BE2C (cell line): Measurements from ENCODE around the gene BTRC.

ENCODE experiments used
- DNase-seq: peaks from one replicate; pipeline ENCODE4 v3.0.0-alpha.2; 2020
- H3K27me3 ChIP-seq: fragments of 250-450 bp; sonication (Bioruptor Pico); 2 replicates; pipeline ENCODE4 v1.5.1; 2020; ENCODE audit warnings: mild to moderate bottlenecking
- H3K36me3 ChIP-seq: fragments of 250-450 bp; sonication (Bioruptor Pico); 2 replicates; pipeline ENCODE4 v1.5.1; 2020; ENCODE audit warnings: mild to moderate bottlenecking
- H3K4me1 ChIP-seq: fragments of 250-450 bp; sonication (Bioruptor Pico); 2 replicates; pipeline ENCODE4 v1.5.1; 2020
- H3K4me3 ChIP-seq: 2 replicates; pipeline ENCODE4 v1.5.1; 2011; ENCODE audit warnings: low read depth, low read length
- H3K9me3 ChIP-seq: fragments of 250-450 bp; sonication (Bioruptor Pico); 2 replicates; pipeline ENCODE4 v1.5.1; 2020
- TF ChIP-seq, protein P1 (sequence below): IDR thresholded peaks from 2 replicates; pipeline ENCODE4 v1.5.1; 2012; ENCODE audit warnings: mild to moderate bottlenecking, low read depth, low read length

BTRC gene

DNA sequence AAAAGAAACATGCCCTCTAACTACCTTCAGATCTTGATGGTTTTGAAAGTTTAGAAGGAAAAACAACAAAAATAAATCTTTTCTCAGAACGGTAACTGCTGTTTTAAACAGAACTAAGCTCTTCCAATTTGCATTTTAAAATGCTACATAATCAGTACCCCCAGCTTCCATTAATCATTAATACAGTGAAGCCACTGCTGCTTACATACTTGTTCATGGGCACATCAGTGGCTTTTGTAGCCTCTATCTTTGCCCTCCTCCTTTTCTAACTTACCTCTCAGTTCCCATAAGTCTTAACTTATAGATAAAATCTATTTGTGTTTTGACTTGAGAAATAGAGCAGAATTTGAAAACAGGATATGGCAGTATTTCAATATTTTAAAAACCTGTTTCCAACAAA, 125.0 kb downstream of the BTRC start:
- Histone ChIP-seq H3K36me3 (no peaks in the 10 kb centered on the region), H3K4me1 (no peaks in the 10 kb centered on the region), H3K9me3 (no peaks in the 10 kb centered on the region), H3K27me3 (no peaks in the 10 kb centered on the region), H3K4me3 (no peak overlapping the region)
- no peak for DNase-seq
- TF ChIP-seq, protein P1, sequence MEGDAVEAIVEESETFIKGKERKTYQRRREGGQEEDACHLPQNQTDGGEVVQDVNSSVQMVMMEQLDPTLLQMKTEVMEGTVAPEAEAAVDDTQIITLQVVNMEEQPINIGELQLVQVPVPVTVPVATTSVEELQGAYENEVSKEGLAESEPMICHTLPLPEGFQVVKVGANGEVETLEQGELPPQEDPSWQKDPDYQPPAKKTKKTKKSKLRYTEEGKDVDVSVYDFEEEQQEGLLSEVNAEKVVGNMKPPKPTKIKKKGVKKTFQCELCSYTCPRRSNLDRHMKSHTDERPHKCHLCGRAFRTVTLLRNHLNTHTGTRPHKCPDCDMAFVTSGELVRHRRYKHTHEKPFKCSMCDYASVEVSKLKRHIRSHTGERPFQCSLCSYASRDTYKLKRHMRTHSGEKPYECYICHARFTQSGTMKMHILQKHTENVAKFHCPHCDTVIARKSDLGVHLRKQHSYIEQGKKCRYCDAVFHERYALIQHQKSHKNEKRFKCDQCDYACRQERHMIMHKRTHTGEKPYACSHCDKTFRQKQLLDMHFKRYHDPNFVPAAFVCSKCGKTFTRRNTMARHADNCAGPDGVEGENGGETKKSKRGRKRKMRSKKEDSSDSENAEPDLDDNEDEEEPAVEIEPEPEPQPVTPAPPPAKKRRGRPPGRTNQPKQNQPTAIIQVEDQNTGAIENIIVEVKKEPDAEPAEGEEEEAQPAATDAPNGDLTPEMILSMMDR, result no peak

DNA sequence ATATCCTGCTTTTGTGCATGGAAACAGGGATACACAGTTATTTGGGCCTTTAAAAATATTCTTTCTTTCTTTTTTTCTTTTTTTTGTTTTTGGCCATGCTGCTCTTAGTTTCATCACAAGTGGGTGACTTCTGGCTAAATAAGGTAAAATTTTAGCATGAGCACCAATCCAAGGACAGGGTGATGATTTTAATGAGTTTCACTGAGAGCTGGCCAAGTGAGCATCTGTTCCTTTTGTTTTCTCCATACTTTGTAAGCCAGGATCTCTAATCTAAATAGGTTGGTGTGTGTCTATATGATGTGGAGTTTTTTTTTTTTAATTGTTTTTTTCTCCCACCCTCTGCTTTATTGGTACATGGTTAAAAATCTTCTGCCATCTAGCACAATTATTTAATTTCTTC, 127.3 kb downstream of the BTRC start:
- DNase-seq, result no peak
- no peaks in the 10 kb centered on the region for H3K4me1 ChIP-seq
- H3K27me3 ChIP-seq, result no peaks in the 10 kb centered on the region
- H3K9me3 ChIP-seq, result no peaks in the 10 kb centered on the region
- H3K4me3 ChIP-seq, result no peak overlapping the region
- H3K36me3 ChIP-seq, result no peaks in the 10 kb centered on the region
- TF ChIP-seq, protein P1, result no peak

DNA sequence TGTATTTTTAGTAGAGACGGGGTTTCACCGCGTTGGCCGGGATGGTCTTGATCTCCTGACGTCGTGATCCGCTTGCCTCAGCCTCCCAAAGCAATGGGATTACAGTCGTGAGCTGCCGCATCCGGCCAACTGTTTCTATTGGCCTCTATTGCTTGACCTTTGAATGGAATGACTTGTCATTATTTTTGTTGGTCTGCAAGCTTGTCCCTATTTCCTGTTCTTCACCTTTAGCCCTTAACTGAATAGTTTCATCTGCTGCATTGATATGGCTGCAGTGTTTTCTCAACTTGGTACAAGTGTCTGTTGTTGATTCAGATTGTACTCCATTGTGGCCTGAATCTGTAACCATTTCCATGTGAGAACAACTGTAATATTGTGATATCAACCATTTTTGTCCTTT, 128.6 kb downstream of the BTRC start:
- no peak for DNase-seq
- Histone ChIP-seq H3K36me3 (no peaks in the 10 kb centered on the region), H3K9me3 (no peaks in the 10 kb centered on the region), H3K4me3 (no peak overlapping the region), H3K27me3 (no peaks in the 10 kb centered on the region), H3K4me1 (peaks cover 3% of the 10 kb centered on the region)
- TF ChIP-seq, protein P1, result no peak

DNA sequence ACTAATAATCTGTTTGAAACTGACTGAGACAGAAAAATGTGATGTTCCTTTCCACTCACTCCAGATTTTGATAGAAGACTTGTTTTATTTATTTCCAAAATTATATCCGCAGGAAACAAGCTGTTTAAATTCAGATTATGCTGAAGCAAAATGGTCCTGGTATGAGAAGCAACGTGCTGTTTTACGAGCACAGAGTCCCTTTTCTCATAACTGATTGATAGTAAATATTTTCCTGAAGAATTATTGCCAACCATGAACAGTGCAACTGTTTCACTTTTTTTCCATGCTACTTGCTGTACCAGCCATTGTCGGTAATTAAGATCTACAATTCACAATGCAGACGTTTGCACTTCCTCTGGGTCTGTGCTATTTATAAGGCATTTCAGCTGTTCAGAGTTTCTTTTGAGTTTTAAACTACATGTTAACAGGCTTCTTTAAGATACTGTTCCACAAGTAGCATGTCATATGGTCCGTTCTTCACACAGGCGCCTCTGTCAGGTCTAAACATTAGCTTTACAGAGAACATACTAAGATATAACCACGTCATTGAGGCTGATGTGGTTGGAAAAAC, 130.3 kb downstream of the BTRC start:
- no peaks in the 10 kb centered on the region for H3K9me3 ChIP-seq
- H3K4me1 ChIP-seq, result peaks cover 3% of the 10 kb centered on the region
- H3K36me3 ChIP-seq, result no peaks in the 10 kb centered on the region
- TF ChIP-seq, protein P1, result no peak
- DNase-seq, result no peak
- no peak overlapping the region for H3K4me3 ChIP-seq
- no peaks in the 10 kb centered on the region for H3K27me3 ChIP-seq

DNA sequence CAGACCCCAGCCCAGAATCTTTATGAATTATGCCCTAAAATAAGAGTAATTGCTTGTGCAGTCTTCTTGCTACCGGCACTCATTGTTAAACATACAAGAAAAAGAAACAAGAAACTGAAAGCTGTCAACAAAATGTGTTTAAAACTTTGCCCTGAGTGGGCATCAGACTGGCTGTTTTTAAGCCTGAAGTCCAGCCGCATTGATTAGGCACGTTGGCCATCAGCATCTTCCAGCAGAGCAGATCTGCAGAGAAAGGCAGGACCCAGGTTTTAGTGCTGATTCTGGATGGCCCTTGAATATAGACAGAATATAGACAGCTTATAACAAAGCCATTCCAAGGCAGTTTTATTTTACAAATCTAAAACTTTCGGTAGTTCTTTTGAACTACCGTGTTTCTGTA, 131.2 kb downstream of the BTRC start:
- DNase-seq, result no peak
- TF ChIP-seq, protein P1, result no peak
- H3K4me3 ChIP-seq, result peak overlapping the region; percentile 75

DNA sequence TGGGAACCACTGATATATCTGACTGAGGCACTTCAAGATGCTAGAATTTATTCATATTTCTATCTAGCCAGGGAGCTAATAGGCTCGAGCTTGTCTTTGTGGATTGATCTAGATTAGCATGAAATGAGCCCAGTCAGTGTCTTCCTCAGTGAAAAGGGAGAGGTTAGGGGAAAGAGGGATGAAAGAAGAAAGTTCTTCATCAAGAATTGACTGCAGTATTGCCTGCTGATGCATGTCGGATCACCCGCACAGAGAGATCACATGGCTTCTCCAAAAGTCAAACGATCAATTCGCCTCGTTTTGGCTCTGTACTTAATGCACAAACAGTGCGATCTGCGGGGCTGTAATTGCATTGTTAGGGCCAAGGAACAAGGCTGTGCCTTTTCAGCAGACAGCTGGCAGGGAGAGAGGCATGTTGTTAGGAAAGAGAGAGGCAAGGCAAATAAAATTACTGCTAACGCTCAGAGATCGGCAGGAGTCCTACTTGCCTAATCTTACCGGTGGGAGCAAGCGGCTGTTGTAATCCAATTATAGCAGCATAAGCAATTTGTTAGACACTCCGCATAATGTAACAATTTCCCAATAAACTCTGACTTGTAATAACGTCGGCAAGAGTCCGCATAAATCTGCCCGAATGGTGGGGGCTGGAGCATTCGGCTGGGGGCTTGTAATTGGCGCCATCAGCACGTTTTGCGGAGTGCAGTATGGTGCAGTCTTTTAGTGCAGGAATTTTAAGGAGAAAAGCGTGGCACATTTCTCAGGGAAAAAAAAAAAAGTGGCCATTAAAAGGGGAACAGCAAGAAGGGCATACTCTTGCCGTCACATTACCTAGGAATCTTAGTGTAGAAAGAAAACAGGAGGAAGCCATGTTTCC, 132.0 kb downstream of the BTRC start:
- H3K36me3 ChIP-seq, result no peaks in the 10 kb centered on the region
- peaks cover 3% of the 10 kb centered on the region for H3K4me1 ChIP-seq
- H3K4me3 ChIP-seq, result peak overlapping the region; percentile 75
- H3K9me3 ChIP-seq, result no peaks in the 10 kb centered on the region
- DNase-seq, result peak; percentile 61
- H3K27me3 ChIP-seq, result no peaks in the 10 kb centered on the region
- TF ChIP-seq, protein P1, result no peak

More for the DNA sequence above, 131.2 kb downstream of the BTRC start:
- Histone ChIP-seq H3K4me1 (peaks cover 3% of the 10 kb centered on the region), H3K36me3 (no peaks in the 10 kb centered on the region), H3K9me3 (no peaks in the 10 kb centered on the region), H3K27me3 (no peaks in the 10 kb centered on the region)
